HG02943 (cell line): ENCODE results near the gene MACROD2.

Experiments used
- ATAC-seq: cut with Tn5 transposase; IDR thresholded peaks from one replicate; pipeline ENCODE4 v1.9.1; 2021; ENCODE audit warnings: mild to moderate bottlenecking, low read depth, moderate library complexity; ENCODE audit not compliant: unreplicated experiment

Gene MACROD2

GRCh38 chr20:14055127-14055742 is 59.9 kb downstream of the MACROD2 start:
- ATAC-seq, result no peak

- ATAC-seq, result no peak
Measured at GRCh38 chr20:14062171-14062570, 66.9 kb downstream of the MACROD2 start.

GRCh38 chr20:14062786-14063185 is 67.5 kb downstream of the MACROD2 start:
- ATAC-seq, result no peak

GRCh38 chr20:14064333-14064732 is 69.0 kb downstream of the MACROD2 start:
- no peak for ATAC-seq

- no peak for ATAC-seq
Measured at GRCh38 chr20:14064921-14065320, 69.6 kb downstream of the MACROD2 start.

- ATAC-seq, result no peak
Measured at GRCh38 chr20:14065774-14066173, 70.5 kb downstream of the MACROD2 start.

GRCh38 chr20:14067603-14068002 is 72.3 kb downstream of the MACROD2 start:
- ATAC-seq, result no peak

GRCh38 chr20:14069796-14070195 is 74.5 kb downstream of the MACROD2 start:
- ATAC-seq, result no peak

- no peak for ATAC-seq
Measured at GRCh38 chr20:14093652-14094051, 98.3 kb downstream of the MACROD2 start.

- ATAC-seq, result no peak
Measured at GRCh38 chr20:14098261-14098660, 102.9 kb downstream of the MACROD2 start.

GRCh38 chr20:14113416-14113815 is 118.1 kb downstream of the MACROD2 start:
- no peak for ATAC-seq

- no peak for ATAC-seq
Measured at GRCh38 chr20:14114065-14114704, 118.9 kb downstream of the MACROD2 start.

- ATAC-seq, result no peak
Measured at GRCh38 chr20:14116037-14116436, 120.7 kb downstream of the MACROD2 start.

- no peak for ATAC-seq
Measured at GRCh38 chr20:14117768-14118167, 122.5 kb downstream of the MACROD2 start.

- ATAC-seq, result no peak
Measured at GRCh38 chr20:14126856-14127255, 131.5 kb downstream of the MACROD2 start.

GRCh38 chr20:14127514-14128223 is 132.4 kb downstream of the MACROD2 start:
- no peak for ATAC-seq

GRCh38 chr20:14134004-14134403 is 138.7 kb downstream of the MACROD2 start:
- no peak for ATAC-seq

- ATAC-seq, result no peak
Measured at GRCh38 chr20:14142171-14142570, 146.9 kb downstream of the MACROD2 start.

GRCh38 chr20:14142964-14143627 is 147.8 kb downstream of the MACROD2 start:
- ATAC-seq, result no peak

GRCh38 chr20:14148042-14148441 is 152.7 kb downstream of the MACROD2 start:
- no peak for ATAC-seq

- ATAC-seq, result no peak
Measured at GRCh38 chr20:14155361-14155760, 160.0 kb downstream of the MACROD2 start.
